Measurements from ENCODE around the gene ZBTB9.

ZBTB9 gene

DNA sequence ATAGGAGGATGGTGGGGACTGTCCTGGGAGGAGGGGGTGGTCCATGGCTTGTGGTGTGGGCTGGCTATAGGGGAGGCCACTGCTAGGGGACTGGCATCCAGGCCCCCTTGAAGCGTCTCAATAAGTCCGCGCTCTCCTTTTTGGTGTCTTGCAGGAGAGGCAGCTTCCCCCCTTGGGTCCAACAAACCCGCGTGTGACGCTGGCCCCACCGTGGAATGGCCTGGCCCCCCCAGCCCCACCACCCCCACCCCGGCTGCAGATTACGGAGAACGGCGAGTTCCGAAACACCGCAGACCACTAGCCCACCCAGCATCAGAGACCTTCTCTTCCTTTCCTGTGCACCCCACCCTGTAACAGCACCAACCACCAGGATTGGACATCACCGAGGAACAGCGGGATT, 2.8 kb upstream of the ZBTB9 start:
- TF ChIP-seq, protein P1, sequence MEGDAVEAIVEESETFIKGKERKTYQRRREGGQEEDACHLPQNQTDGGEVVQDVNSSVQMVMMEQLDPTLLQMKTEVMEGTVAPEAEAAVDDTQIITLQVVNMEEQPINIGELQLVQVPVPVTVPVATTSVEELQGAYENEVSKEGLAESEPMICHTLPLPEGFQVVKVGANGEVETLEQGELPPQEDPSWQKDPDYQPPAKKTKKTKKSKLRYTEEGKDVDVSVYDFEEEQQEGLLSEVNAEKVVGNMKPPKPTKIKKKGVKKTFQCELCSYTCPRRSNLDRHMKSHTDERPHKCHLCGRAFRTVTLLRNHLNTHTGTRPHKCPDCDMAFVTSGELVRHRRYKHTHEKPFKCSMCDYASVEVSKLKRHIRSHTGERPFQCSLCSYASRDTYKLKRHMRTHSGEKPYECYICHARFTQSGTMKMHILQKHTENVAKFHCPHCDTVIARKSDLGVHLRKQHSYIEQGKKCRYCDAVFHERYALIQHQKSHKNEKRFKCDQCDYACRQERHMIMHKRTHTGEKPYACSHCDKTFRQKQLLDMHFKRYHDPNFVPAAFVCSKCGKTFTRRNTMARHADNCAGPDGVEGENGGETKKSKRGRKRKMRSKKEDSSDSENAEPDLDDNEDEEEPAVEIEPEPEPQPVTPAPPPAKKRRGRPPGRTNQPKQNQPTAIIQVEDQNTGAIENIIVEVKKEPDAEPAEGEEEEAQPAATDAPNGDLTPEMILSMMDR (IDR thresholded peaks at IDR 0.05), result no peak

DNA sequence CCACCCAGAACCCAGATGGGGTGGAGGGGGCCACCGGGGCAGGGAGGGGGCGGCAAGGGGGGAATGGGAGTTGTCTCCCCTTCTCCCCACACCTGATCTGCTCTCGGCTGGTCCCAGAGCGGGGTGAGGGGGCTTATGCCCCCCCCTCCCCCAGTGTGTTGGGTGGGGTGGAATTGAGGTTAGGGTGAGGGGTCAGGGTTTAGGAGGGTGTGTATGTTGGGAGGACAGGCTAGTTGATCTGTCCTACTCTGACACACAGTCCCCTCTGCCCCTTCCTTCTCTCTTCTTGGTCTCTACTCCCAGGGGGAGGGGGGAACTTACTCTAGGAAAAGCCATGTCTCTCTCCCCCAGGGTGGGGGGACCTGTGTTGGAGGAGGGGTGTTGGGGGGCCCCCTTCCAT, 1.9 kb upstream of the ZBTB9 start:
- TF ChIP-seq, protein P1 (IDR thresholded peaks at IDR 0.05), result no peak

DNA sequence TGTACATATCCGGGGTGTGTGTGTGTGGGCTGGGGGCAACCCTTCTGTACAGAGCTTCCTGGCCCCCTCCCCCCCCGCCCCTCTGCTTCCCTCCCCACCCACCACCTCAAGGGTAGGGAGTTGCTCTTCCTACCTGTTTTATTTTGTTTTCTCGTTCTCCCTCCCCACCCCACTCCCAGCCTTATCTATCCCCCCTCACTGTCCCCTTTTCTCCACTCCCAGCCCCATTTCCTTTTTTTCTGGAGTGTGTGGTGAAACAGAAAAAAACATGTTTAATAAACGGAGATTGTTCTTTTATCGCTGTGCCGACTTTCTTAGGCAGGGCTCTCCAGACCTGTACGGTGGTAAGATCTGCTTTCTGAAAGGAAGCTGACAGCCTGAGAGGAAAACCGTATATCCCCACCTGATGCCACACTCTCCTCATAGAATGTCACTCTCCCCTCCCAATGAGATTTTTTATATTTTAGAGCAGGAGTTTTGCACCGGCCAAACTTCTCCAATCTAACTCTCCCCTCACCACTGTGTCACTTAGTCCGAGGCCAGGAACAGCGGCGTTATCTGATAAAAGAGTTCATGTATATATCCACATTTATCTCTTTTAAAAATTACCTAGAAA, 875 bp upstream of the ZBTB9 start:
- TF ChIP-seq, protein P1 (IDR thresholded peaks at IDR 0.05), result no peak

DNA sequence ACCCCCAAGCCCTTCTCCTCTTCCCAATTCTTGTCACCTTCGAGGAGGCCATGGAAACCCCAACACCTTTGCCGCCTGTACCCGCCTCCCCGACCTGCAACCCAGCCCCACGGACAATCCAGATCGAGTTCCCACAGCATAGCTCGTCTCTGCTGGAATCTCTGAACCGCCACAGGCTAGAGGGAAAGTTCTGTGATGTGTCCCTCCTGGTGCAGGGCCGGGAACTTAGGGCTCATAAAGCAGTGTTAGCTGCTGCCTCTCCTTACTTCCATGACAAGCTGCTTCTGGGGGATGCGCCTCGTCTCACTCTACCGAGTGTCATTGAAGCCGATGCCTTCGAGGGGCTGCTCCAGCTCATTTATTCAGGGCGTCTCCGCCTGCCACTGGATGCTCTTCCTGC, 675 bp downstream of the ZBTB9 start:
- TF ChIP-seq, protein P1 (IDR thresholded peaks at IDR 0.05), result no peak

DNA sequence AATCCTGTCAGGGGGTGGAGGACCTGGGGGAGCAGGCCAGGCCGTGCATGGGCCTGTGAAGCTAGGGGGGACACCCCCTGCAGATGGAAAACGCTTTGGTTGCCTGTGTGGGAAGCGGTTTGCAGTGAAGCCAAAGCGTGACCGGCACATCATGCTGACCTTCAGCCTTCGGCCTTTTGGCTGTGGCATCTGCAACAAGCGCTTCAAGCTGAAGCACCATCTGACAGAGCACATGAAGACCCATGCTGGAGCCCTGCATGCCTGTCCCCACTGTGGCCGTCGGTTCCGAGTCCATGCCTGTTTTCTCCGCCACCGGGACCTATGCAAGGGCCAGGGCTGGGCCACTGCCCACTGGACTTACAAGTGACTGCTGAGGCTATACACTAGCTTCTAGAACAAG, 1.8 kb downstream of the ZBTB9 start:
- TF ChIP-seq, protein P1 (IDR thresholded peaks at IDR 0.05), result no peak

DNA sequence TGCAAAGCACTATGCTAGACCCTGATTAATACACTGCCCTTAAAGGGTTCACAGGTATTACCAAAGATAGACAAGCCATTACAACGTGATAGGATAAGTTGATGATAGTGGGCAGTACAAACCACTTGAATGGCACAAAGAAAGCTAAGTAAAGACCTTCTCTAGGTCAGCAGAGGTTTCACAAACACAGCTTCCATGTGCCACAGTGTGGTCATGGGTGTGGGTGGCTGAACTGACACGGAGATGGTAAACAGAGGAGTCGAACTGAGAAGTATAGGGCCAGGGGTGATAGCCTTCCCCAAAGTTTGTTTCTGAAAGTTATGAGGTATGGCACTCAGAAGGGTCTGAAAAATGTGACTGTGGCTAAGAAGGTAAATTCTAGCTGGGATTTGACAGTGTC, 4.3 kb downstream of the ZBTB9 start:
- TF ChIP-seq, protein P1 (IDR thresholded peaks at IDR 0.05), result no peak

DNA sequence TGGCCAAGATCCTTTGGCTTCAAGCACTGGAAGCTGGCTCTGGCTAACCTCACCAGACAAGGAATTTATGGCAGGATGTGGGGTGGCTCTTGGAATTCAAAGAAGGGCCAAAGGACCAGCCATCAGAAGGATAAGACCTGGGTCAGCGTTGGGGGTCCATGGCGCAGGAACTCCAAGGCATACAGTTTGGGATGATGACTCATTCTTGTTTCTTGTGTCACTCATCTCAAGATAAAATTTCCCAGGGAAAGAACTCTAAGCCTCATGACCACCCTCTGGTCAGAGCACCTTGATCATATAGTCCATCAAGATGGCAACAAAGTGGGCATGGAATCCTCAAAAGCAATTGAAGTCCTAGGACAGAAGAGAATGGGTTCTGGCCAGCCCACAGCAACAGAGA, 4.8 kb downstream of the ZBTB9 start:
- TF ChIP-seq, protein P1 (IDR thresholded peaks at IDR 0.05), result no peak

All from LNCAP (cell line).